ENCODE measurements around the gene SMPDL3A. TPM values are rescaled to one million over a fixed set of nuclear protein-coding genes. Genes with fewer than 3 reads are reported as not detected.
A peak's percentile ranks its signal among the peaks of the same experiment; 100 is the strongest.
"Not testable (repeated sequence)": the region's sequence is repeated elsewhere in the genome, so short reads cannot be mapped to it uniquely, and the experiment has no call there.

Gene SMPDL3A, protein sequence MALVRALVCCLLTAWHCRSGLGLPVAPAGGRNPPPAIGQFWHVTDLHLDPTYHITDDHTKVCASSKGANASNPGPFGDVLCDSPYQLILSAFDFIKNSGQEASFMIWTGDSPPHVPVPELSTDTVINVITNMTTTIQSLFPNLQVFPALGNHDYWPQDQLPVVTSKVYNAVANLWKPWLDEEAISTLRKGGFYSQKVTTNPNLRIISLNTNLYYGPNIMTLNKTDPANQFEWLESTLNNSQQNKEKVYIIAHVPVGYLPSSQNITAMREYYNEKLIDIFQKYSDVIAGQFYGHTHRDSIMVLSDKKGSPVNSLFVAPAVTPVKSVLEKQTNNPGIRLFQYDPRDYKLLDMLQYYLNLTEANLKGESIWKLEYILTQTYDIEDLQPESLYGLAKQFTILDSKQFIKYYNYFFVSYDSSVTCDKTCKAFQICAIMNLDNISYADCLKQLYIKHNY
- total RNA-seq: 10 to 100 TPM in 2 of 8 experiments, 1 to 10 TPM in 6; 2.7 to 22.6 (median 4.4) TPM

DNA sequence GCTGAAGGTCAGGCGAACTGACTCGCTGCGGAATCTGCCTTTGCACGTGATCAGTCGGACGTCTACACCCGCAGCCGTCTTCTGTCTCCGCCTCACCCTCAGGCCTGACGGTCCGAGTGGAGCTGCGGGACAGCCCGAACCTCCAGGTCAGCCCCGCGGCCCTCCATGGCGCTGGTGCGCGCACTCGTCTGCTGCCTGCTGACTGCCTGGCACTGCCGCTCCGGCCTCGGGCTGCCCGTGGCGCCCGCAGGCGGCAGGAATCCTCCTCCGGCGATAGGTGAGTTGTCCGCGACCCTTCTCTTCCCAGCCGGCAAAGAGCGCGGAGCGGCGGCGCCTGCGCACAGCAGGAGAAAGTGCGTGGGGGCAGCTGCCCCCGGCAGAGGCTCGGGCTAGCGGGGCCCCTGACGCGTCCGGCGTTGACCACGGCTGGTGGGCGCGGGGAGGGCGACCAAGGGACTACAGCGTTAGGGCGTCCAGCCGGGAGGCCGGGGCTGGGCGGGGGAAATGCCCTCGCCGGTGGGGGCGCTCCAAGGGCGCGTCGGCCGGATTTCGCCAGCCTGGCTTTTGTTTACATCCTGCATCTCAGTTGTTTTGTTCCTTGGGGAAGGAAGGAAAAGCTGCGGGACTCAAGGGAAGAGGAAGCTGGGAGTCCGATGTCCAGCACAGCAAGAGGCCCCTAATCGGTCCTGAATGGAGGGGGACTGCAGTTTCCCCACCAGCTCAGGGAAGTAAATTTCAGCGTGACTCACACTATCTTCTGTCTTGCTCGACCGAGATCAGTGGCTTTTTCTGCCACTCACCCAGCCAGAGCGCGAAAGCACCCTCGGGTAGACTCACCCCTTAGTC lies at the start of gene SMPDL3A:
Gene SMPDL3A (plus strand): TSS at position 77 of the 846 bp plus-strand sequence. CDS start 89 bp downstream, at position 166.
- Histone ChIP-seq H3K4me1 (replicated peaks in 1 of 2) (peaks cover 13 to 14% of the 10 kb centered on the region in 2 donors), H3K4me3 (peak within 1 kb of the TSS; percentile 41 to 60 (median 45)), H3K27ac (peak within 1 kb of the TSS; percentile 78 to 87)
- ATAC-seq (replicated peaks in 6 of 8): peak; percentile 70 to 93 (median 90)
- in situ Hi-C loops (cut with MboI; ENCODE audit: low pct_unique_long_range_greater_than_20kb in 2 of 9, low sequenced_read_pairs in 9 of 9, unreplicated experiment in 9 of 9): no loop called here
- WGBS, 10 experiments: 0 to 5% (median 2%) methylated on average over 10 to 23 of the region's 71 CpGs; no CpG with 5 or more reads in 3 of the 10 experiments

DNA sequence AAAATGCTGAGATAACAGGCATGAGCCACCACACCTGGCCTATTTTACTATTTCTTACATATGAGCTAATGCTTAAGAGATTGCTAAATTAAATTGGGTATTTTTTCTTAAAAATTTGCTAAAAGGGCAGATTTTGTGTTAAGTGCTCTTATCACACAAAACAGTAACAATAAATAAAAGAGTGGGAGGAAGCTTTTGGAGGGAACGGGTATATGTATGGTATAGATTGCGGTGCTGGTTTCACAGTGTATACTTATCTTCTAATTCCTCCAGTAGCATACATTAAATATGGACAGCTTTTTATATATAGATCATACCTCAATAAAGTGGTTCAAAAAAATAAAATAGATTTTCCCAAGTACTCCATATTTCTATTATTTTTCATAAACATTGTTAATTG lies 49.0 kb upstream of the SMPDL3A start:
- no peak for ATAC-seq (replicated peaks in 6 of 8)
- Histone ChIP-seq H3K4me3 (no peak overlapping the region), H3K4me1 (replicated peaks in 1 of 2) (peaks cover 0 to 18% of the 10 kb centered on the region in 2 donors), H3K27ac (no peak overlapping the region)
- WGBS, 10 experiments: 57 to 100% (median 97%) methylated on average over 1 to 2 of the region's 2 CpGs; no CpG with 5 or more reads in 4 of the 10 experiments
- in situ Hi-C loops (cut with MboI; ENCODE audit: low pct_unique_long_range_greater_than_20kb in 2 of 9, low sequenced_read_pairs in 9 of 9, unreplicated experiment in 9 of 9): loop anchor here in 5 of 9 experiments (25.0 kb wide), 1 partner anchor 97 kb away; no protein-coding TSS in a partner anchor

DNA sequence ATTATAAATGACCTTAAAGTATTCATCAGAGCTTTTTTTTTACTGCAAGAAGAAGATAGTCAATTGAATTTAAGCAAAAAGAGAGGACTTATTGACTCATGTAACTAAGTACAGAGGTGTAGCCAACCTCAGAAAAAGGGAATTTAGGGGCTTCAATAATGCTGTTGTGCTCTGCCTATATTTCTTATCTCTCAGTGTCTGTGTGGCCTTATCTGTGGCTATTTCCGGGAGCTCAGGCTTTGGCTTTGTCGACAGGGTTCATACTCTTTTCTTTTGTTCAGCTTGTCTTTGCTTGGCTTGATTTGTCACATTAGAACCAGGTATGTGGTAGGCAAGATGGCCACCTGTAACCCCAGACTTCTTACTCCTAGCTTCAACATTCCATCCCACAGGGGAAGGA lies 48.1 kb upstream of the SMPDL3A start:
- Histone ChIP-seq H3K27ac (no peak overlapping the region), H3K4me3 (no peak overlapping the region), H3K4me1 (replicated peaks in 1 of 2) (peaks cover 0 to 9% of the 10 kb centered on the region in 2 donors)
- 52 to 100% (median 92%) methylated on average over 1 to 2 of the region's 2 CpGs; no CpG with 5 or more reads in 3 of the 10 experiments for whole genome bisulfite sequencing, 10 experiments
- in situ Hi-C loops (cut with MboI; ENCODE audit: low pct_unique_long_range_greater_than_20kb in 2 of 9, low sequenced_read_pairs in 9 of 9, unreplicated experiment in 9 of 9): loop anchor here in 5 of 9 experiments (25.0 kb wide), 1 partner anchor 96 kb away; no protein-coding TSS in a partner anchor
- no peak for ATAC-seq (replicated peaks in 6 of 8)

- not testable (repeated sequence) for ATAC-seq (replicated peaks in 6 of 8); H3K27ac ChIP-seq; H3K4me3 ChIP-seq; H3K4me1 ChIP-seq (replicated peaks in 1 of 2)
- in situ Hi-C loops (cut with MboI; ENCODE audit: low pct_unique_long_range_greater_than_20kb in 2 of 9, low sequenced_read_pairs in 9 of 9, unreplicated experiment in 9 of 9): loop anchor here in 5 of 9 experiments (25.0 kb wide), 1 partner anchor 93 kb away; no protein-coding TSS in a partner anchor
- WGBS, 10 experiments: 33 to 100% (median 68%) methylated on average over 1 to 3 of the region's 8 CpGs; no CpG with 5 or more reads in 2 of the 10 experiments
Observed at GRCh38 chr6:122744247-122744646, 44.8 kb upstream of the SMPDL3A start.

GRCh38 chr6:122744856-122745255 lies 44.2 kb upstream of the SMPDL3A start:
- H3K27ac ChIP-seq; ATAC-seq (replicated peaks in 6 of 8); H3K4me3 ChIP-seq; H3K4me1 ChIP-seq (replicated peaks in 1 of 2): not testable (repeated sequence)
- in situ Hi-C loops (cut with MboI; ENCODE audit: low pct_unique_long_range_greater_than_20kb in 2 of 9, low sequenced_read_pairs in 9 of 9, unreplicated experiment in 9 of 9): loop anchor here in 6 of 9 experiments (5.0 to 25.0 kb wide), 2 partner anchors 92 kb away; no protein-coding TSS in a partner anchor
- 80 to 100% (median 100%) methylated on average over 1 to 3 of the region's 3 CpGs; no CpG with 5 or more reads in 5 of the 10 experiments for WGBS, 10 experiments

DNA sequence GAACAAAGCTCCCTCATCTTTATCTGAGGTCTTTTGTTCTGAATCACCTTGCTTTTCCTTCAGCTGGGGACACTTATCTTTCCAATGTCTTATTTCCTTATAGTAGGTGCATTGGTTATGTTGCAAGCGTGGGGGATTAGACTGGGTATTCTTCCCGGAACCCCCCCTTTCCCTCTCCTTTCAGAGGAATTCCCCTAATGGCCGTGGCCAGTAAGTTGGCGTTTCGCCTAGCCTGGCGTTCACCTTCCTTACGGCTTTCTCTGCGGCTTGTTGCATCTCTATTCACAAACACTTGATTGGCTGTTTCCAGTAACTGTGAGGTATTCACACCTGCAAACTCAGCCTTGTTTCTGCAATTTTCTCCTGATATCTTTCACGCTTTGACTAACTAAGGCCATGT lies 42.4 kb upstream of the SMPDL3A start:
- in situ Hi-C loops (cut with MboI; ENCODE audit: low pct_unique_long_range_greater_than_20kb in 2 of 9, low sequenced_read_pairs in 9 of 9, unreplicated experiment in 9 of 9): loop anchor here in 6 of 9 experiments (5.0 to 25.0 kb wide), 2 partner anchors 91 kb away; no protein-coding TSS in a partner anchor
- 40 to 100% (median 84%) methylated on average over 1 to 8 of the region's 9 CpGs; no CpG with 5 or more reads in 4 of the 10 experiments for WGBS, 10 experiments
- ATAC-seq (replicated peaks in 6 of 8): no peak
- H3K4me3 ChIP-seq: no peak overlapping the region
- no peak overlapping the region for H3K27ac ChIP-seq
- no peaks in the 10 kb centered on the region for H3K4me1 ChIP-seq (replicated peaks in 1 of 2)

DNA sequence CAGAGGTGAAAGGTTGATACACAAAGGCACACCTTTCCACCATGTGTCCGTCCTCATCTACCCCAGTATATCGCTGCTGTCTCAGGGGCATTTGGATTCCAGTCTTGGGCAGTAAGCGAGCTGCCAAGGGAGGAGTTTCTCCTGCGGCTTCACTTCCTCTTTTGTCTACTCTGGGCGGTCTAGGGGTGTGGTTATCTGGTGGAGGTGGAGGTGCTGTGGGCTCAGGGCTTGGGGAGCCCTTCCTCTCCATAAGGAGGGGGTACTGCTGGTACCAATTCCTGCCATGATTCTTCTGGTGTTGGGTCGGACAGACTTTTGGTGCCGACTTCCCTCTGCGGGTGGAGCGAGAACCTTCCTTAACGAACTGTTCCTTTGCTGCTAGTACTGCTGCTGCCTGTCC lies 41.5 kb upstream of the SMPDL3A start:
- WGBS, 10 experiments: 93 to 100% (median 97%) methylated on average over 2 to 10 of the region's 10 CpGs; no CpG with 5 or more reads in 5 of the 10 experiments
- in situ Hi-C loops (cut with MboI; ENCODE audit: low pct_unique_long_range_greater_than_20kb in 2 of 9, low sequenced_read_pairs in 9 of 9, unreplicated experiment in 9 of 9): loop anchor here in 6 of 9 experiments (5.0 to 25.0 kb wide), 2 partner anchors 90 kb away; no protein-coding TSS in a partner anchor

GRCh38 chr6:122748945-122749344 lies 40.1 kb upstream of the SMPDL3A start:
- H3K4me1 ChIP-seq (replicated peaks in 1 of 2); H3K4me3 ChIP-seq; H3K27ac ChIP-seq; ATAC-seq (replicated peaks in 6 of 8): not testable (repeated sequence)
- in situ Hi-C loops (cut with MboI; ENCODE audit: low pct_unique_long_range_greater_than_20kb in 2 of 9, low sequenced_read_pairs in 9 of 9, unreplicated experiment in 9 of 9): loop anchor here in 6 of 9 experiments (5.0 to 25.0 kb wide), 2 partner anchors 88 kb away; no protein-coding TSS in a partner anchor
- 25 to 80% (median 60%) methylated on average over 1 to 4 of the region's 5 CpGs; no CpG with 5 or more reads in 7 of the 10 experiments for WGBS, 10 experiments

More for the DNA sequence above, 41.5 kb upstream of the SMPDL3A start:
- ATAC-seq (replicated peaks in 6 of 8): no peak
- no peak overlapping the region for H3K4me3 ChIP-seq
- no peak overlapping the region for H3K27ac ChIP-seq
- no peaks in the 10 kb centered on the region for H3K4me1 ChIP-seq (replicated peaks in 1 of 2)

- no peak overlapping the region for H3K27ac ChIP-seq
- peak in 1 of 8 experiments; percentile 17 for ATAC-seq (replicated peaks in 6 of 8)
- H3K4me1 ChIP-seq (replicated peaks in 1 of 2): no peaks in the 10 kb centered on the region
- 49 to 100% (median 88%) methylated on average over 2 to 4 of the region's 4 CpGs for WGBS, 10 experiments
- in situ Hi-C loops (cut with MboI; ENCODE audit: low pct_unique_long_range_greater_than_20kb in 2 of 9, low sequenced_read_pairs in 9 of 9, unreplicated experiment in 9 of 9): loop anchor here in 6 of 9 experiments (5.0 to 25.0 kb wide), 2 partner anchors 88 kb away; no protein-coding TSS in a partner anchor
- H3K4me3 ChIP-seq: no peak overlapping the region
Observed at GRCh38 chr6:122749451-122750050, 39.5 kb upstream of the SMPDL3A start.

DNA sequence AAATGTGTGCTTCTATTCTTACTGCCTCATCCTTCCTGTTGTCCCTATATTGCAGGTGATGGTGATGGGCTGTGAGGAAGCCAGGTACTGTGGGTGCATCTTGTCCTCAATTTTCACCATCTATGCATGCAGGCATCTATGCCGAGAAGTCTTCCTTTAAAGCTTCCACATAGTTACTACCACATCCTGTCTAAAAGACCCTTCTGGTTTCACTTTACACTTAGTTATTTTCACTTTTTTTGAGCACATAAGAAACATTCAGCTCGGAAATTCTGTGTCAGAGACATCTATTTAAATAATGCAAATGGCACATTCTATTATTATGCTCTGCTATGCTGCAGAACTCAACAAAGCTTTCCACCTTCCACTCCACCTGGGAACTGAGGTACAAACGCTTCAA lies 37.7 kb upstream of the SMPDL3A start:
- H3K4me1 ChIP-seq (replicated peaks in 1 of 2): no peaks in the 10 kb centered on the region
- H3K4me3 ChIP-seq: no peak overlapping the region
- H3K27ac ChIP-seq: no peak overlapping the region
- in situ Hi-C loops (cut with MboI; ENCODE audit: low pct_unique_long_range_greater_than_20kb in 2 of 9, low sequenced_read_pairs in 9 of 9, unreplicated experiment in 9 of 9): no loop called here
- 6 to 88% (median 60%) methylated on average over 1 to 3 of the region's 3 CpGs; no CpG with 5 or more reads in 1 of the 10 experiments for WGBS, 10 experiments
- ATAC-seq (replicated peaks in 6 of 8): peak in 3 of 8 experiments; percentile 50 to 75 (median 70)

GRCh38 chr6:122752459-122752858 lies 36.6 kb upstream of the SMPDL3A start:
- Histone ChIP-seq H3K4me1 (replicated peaks in 1 of 2) (no peaks in the 10 kb centered on the region), H3K27ac (no peak overlapping the region), H3K4me3 (no peak overlapping the region)
- in situ Hi-C loops (cut with MboI; ENCODE audit: low pct_unique_long_range_greater_than_20kb in 2 of 9, low sequenced_read_pairs in 9 of 9, unreplicated experiment in 9 of 9): no loop called here
- no peak for ATAC-seq (replicated peaks in 6 of 8)
- 0 to 38% (median 25%) methylated on average over 1 of the region's 1 CpG; no CpG with 5 or more reads in 5 of the 10 experiments for WGBS, 10 experiments

Measured in motor neuron (in vitro differentiated cells).